IPS DF 6.9 (cell line): Measurements from ENCODE around the gene SLC39A3.

Experiments
- DNase-seq: peaks from one replicate; pipeline ENCODE4 v3.0.0-alpha.2; 2013; ENCODE audit warnings: low read depth, low spot score
- H3K27ac ChIP-seq: one replicate; pipeline ENCODE4 v1.5.1; 2013; ENCODE audit warnings: low read length, control low read depth
- H3K27me3 ChIP-seq: 2 replicates; pipeline ENCODE4 v1.6.1; 2013; ENCODE audit warnings: mild to moderate bottlenecking, low read length; ENCODE audit not compliant: control insufficient read depth, insufficient read depth
- H3K36me3 ChIP-seq: 2 replicates; pipeline ENCODE4 v1.6.1; 2013; ENCODE audit warnings: low read length; ENCODE audit not compliant: control insufficient read depth, insufficient read depth
- H3K4me1 ChIP-seq: 2 replicates; pipeline ENCODE4 v1.6.1; 2013; ENCODE audit warnings: low read length; ENCODE audit not compliant: control insufficient read depth, insufficient read depth
- H3K4me3 ChIP-seq: 2 replicates; pipeline ENCODE4 v1.5.1; 2013; ENCODE audit warnings: mild to moderate bottlenecking, low read length
- H3K9me3 ChIP-seq: 2 replicates; pipeline ENCODE4 v1.6.1; 2013; ENCODE audit warnings: low read length, inconsistent platforms; ENCODE audit not compliant: control insufficient read depth, insufficient read depth
- WGBS: extraction: QIAGEN DNeasy Blood & Tissue Kit; methylation state at CpG from one replicate; pipeline ENCODE4 v1.1.7; 2013; ENCODE audit warnings: mixed read lengths, missing lambda C conversion rate; ENCODE audit not compliant: insufficient read length, insufficient coverage; 5-methylcytosine and 5-hydroxymethylcytosine counted together

Gene SLC39A3

GRCh38 chr19:2777952-2778683 is 38.3 kb upstream of the SLC39A3 start:
- Histone ChIP-seq H3K9me3 (no peaks in the 10 kb centered on the region), H3K27ac (no peak overlapping the region), H3K4me3 (no peak overlapping the region), H3K36me3 (0 out of 2 replicates have a peak, but pooled peaks cover 5% of the 10 kb centered on the region), H3K4me1 (no peaks in the 10 kb centered on the region), H3K27me3 (no peaks in the 10 kb centered on the region)
- DNase-seq: no peak
- no CpG with 5 or more reads among the region's 19 CpGs for WGBS

GRCh38 chr19:2775556-2776430 is 36.0 kb upstream of the SLC39A3 start:
- Histone ChIP-seq H3K27me3 (no peaks in the 10 kb centered on the region), H3K36me3 (peaks cover 8% of the 10 kb centered on the region; the same call in 1 of the 2 replicates), H3K4me3 (no peak overlapping the region), H3K27ac (no peak overlapping the region), H3K9me3 (no peaks in the 10 kb centered on the region), H3K4me1 (no peaks in the 10 kb centered on the region)
- WGBS: no CpG with 5 or more reads among the region's 29 CpGs
- no peak for DNase-seq

GRCh38 chr19:2774953-2775555 is 35.2 kb upstream of the SLC39A3 start:
- WGBS: no CpG with 5 or more reads among the region's 24 CpGs
- no peak overlapping the region for H3K4me3 ChIP-seq
- no peaks in the 10 kb centered on the region for H3K4me1 ChIP-seq
- H3K36me3 ChIP-seq: peaks cover 8% of the 10 kb centered on the region; the same call in 1 of the 2 replicates
- H3K27me3 ChIP-seq: no peaks in the 10 kb centered on the region
- H3K27ac ChIP-seq: no peak overlapping the region
- DNase-seq: no peak
- H3K9me3 ChIP-seq: no peaks in the 10 kb centered on the region

- no peaks in the 10 kb centered on the region for H3K27me3 ChIP-seq
- WGBS: no CpG with 5 or more reads among the region's 32 CpGs
- DNase-seq: no peak
- no peaks in the 10 kb centered on the region for H3K9me3 ChIP-seq
- no peaks in the 10 kb centered on the region for H3K4me1 ChIP-seq
- H3K4me3 ChIP-seq: no peak overlapping the region
- H3K36me3 ChIP-seq: peaks cover 7% of the 10 kb centered on the region; the same call in 1 of the 2 replicates
- no peak overlapping the region for H3K27ac ChIP-seq
Observed at GRCh38 chr19:2774083-2774679, 34.4 kb upstream of the SLC39A3 start.

- no peaks in the 10 kb centered on the region for H3K9me3 ChIP-seq
- no peak overlapping the region for H3K27ac ChIP-seq
- peaks cover 17% of the 10 kb centered on the region for H3K36me3 ChIP-seq
- no peak overlapping the region for H3K4me3 ChIP-seq
- no peaks in the 10 kb centered on the region for H3K4me1 ChIP-seq
- no peak for DNase-seq
- H3K27me3 ChIP-seq: no peaks in the 10 kb centered on the region
- no CpG with 5 or more reads among the region's 29 CpGs for WGBS
Observed at GRCh38 chr19:2771786-2772674, 32.2 kb upstream of the SLC39A3 start.

GRCh38 chr19:2770055-2771013 is 30.5 kb upstream of the SLC39A3 start:
- no peak overlapping the region for H3K4me3 ChIP-seq
- no peak overlapping the region for H3K27ac ChIP-seq
- no peak for DNase-seq
- peaks cover 17% of the 10 kb centered on the region for H3K36me3 ChIP-seq
- WGBS: no CpG with 5 or more reads among the region's 40 CpGs
- no peaks in the 10 kb centered on the region for H3K27me3 ChIP-seq
- H3K4me1 ChIP-seq: no peaks in the 10 kb centered on the region
- no peaks in the 10 kb centered on the region for H3K9me3 ChIP-seq

DNA sequence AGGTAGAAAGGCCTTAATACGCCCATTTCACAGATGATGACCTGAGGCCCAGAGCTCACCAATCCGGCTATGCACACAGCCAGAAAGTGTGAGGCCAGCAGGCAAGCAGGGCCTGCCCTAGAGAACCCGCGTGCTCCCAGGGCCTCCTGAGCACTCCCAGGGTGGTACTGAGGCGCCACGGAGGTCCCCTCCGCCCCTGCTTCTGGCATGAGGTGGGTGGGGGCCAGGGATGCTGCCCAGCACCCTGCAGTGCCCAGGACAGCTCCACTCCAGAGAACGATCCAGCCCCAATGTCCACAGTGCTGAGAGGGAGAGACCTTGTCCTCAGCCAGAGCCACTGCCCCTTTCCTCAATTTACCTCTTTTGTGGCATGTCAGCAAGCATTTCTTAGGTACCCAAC is 29.4 kb upstream of the SLC39A3 start:
- Histone ChIP-seq H3K4me1 (no peaks in the 10 kb centered on the region), H3K36me3 (peaks cover 17% of the 10 kb centered on the region), H3K27me3 (no peaks in the 10 kb centered on the region), H3K27ac (no peak overlapping the region), H3K9me3 (no peaks in the 10 kb centered on the region), H3K4me3 (no peak overlapping the region)
- WGBS: no CpG with 5 or more reads among the region's 8 CpGs
- DNase-seq: no peak

DNA sequence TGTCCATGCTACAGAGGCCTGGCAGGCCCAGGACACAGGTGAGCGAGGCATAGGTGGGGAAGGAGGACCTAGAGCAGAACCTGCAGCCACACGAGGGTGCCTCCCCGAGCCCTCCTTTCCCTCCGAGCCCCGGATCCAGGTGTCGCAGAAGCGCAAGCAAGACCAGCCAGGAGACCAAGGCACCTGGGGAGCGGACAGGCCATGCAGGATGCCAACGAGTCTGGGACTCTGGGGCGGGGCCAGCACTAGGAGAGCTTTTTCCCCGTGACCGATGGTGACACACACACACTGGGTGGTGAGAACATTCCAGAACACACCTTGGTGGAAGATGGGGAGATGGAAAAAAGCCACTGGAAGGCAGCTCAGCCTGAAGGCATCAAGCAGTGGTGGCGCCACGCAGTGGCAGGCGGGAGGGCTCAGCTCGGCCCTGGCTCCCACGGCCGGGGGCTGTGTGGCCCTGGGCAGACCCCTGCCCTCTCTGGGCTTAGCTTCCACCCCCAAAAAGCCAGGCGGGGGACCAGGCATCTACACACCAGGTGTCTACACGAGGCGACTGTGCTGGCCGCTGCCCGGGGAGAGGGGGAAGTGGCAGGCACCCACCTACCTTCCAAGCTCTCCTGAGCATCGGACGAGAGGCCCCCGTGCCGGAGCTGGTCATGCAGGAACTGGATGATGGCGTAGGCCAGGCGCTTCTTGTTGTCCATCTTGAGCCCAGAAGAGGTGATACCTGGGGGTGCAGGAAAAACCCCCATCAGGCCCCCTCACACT is 28.7 kb upstream of the SLC39A3 start:
- WGBS: no CpG with 5 or more reads among the region's 29 CpGs
- Histone ChIP-seq H3K4me1 (no peaks in the 10 kb centered on the region), H3K9me3 (no peaks in the 10 kb centered on the region), H3K4me3 (no peak overlapping the region), H3K36me3 (peaks cover 17% of the 10 kb centered on the region), H3K27me3 (no peaks in the 10 kb centered on the region), H3K27ac (no peak overlapping the region)
- DNase-seq: no peak
